ENCODE data around the gene GALNT14.

DNA sequence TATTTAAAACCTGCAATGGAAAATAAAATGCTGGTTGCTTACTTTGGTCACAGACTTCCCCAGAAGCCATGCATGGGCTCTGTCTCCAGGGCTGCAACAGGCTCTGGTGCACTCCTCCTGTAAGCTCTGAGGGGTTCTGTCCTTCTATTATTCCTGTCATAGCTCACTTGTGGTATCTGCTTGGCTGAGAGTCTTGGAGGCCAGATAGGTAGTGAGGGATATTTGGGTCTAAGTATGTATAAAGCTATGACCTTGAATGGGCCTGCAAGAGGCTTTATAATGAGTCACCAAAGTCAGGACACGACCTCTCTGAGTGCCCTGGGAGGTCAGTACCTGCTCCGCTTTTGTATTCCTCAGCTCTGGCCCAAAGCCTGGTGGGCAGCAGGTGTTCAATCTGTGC lies 189.4 kb downstream of the GALNT14 start:
- TF ChIP-seq, protein P1, sequence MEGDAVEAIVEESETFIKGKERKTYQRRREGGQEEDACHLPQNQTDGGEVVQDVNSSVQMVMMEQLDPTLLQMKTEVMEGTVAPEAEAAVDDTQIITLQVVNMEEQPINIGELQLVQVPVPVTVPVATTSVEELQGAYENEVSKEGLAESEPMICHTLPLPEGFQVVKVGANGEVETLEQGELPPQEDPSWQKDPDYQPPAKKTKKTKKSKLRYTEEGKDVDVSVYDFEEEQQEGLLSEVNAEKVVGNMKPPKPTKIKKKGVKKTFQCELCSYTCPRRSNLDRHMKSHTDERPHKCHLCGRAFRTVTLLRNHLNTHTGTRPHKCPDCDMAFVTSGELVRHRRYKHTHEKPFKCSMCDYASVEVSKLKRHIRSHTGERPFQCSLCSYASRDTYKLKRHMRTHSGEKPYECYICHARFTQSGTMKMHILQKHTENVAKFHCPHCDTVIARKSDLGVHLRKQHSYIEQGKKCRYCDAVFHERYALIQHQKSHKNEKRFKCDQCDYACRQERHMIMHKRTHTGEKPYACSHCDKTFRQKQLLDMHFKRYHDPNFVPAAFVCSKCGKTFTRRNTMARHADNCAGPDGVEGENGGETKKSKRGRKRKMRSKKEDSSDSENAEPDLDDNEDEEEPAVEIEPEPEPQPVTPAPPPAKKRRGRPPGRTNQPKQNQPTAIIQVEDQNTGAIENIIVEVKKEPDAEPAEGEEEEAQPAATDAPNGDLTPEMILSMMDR (IDR thresholded peaks at IDR 0.05) = no peak
- no peak for TF ChIP-seq POLR2A (IDR thresholded peaks at IDR 0.05)
